IPS-20b (cell line): ENCODE measurements around the gene SCGB3A1.

Source experiments
- H3K27ac ChIP-seq: one replicate; pipeline ENCODE4 v1.5.1; 2013; ENCODE audit warnings: low read length
- H3K27me3 ChIP-seq: 2 replicates; pipeline ENCODE4 v1.6.1; 2013; ENCODE audit warnings: mild to moderate bottlenecking, low read length, inconsistent platforms; ENCODE audit not compliant: insufficient read depth
- H3K36me3 ChIP-seq: 2 replicates; pipeline ENCODE4 v1.6.1; 2013; ENCODE audit warnings: low read depth, mild to moderate bottlenecking, inconsistent platforms, low read length, moderate library complexity; ENCODE audit not compliant: insufficient read depth
- H3K4me1 ChIP-seq: 2 replicates; pipeline ENCODE4 v1.6.1; 2013; ENCODE audit warnings: mild to moderate bottlenecking, control low read depth, inconsistent platforms, low read length, moderate library complexity; ENCODE audit not compliant: insufficient read depth
- H3K4me3 ChIP-seq: 2 replicates; pipeline ENCODE4 v1.5.1; 2013; ENCODE audit warnings: mild to moderate bottlenecking, low read length, inconsistent platforms
- H3K9ac ChIP-seq: 2 replicates; pipeline ENCODE4 v1.6.1; 2013; ENCODE audit warnings: low read depth, mild to moderate bottlenecking, inconsistent platforms, low read length, moderate library complexity
- H3K9me3 ChIP-seq: 2 replicates; pipeline ENCODE4 v1.6.1; 2013; ENCODE audit warnings: mild to moderate bottlenecking, low read depth, low read length, inconsistent platforms; ENCODE audit not compliant: insufficient read depth

The SCGB3A1 gene

GRCh38 chr5:180593446-180594206 is 2.3 kb upstream of the SCGB3A1 start:
- Histone ChIP-seq H3K9ac (no peak overlapping the region), H3K4me3 (no peak overlapping the region), H3K27ac (no peak overlapping the region), H3K27me3 (peaks cover 56% of the 10 kb centered on the region), H3K9me3 (no peaks in the 10 kb centered on the region), H3K36me3 (no peaks in the 10 kb centered on the region), H3K4me1 (no peaks in the 10 kb centered on the region)

- Histone ChIP-seq H3K27me3 (peaks cover 70% of the 10 kb centered on the region), H3K4me3 (no peak overlapping the region), H3K36me3 (no peaks in the 10 kb centered on the region), H3K9ac (no peak overlapping the region), H3K9me3 (no peaks in the 10 kb centered on the region), H3K27ac (no peak overlapping the region), H3K4me1 (no peaks in the 10 kb centered on the region)
Observed at GRCh38 chr5:180592176-180592575, 877 bp upstream of the SCGB3A1 start.

GRCh38 chr5:180590543-180591310 is 572 bp downstream of the SCGB3A1 start:
- H3K9ac ChIP-seq = no peak overlapping the region
- H3K9me3 ChIP-seq = no peaks in the 10 kb centered on the region
- no peak overlapping the region for H3K27ac ChIP-seq
- H3K27me3 ChIP-seq = peaks cover 82% of the 10 kb centered on the region
- H3K36me3 ChIP-seq = no peaks in the 10 kb centered on the region
- peak overlapping the region; percentile 59 for H3K4me3 ChIP-seq
- H3K4me1 ChIP-seq = no peaks in the 10 kb centered on the region

GRCh38 chr5:180589771-180590542 is 1.3 kb downstream of the SCGB3A1 start:
- no peaks in the 10 kb centered on the region for H3K4me1 ChIP-seq
- no peak overlapping the region for H3K27ac ChIP-seq
- peak overlapping the region; percentile 59 for H3K4me3 ChIP-seq
- H3K27me3 ChIP-seq = peaks cover 85% of the 10 kb centered on the region
- no peaks in the 10 kb centered on the region for H3K36me3 ChIP-seq
- no peaks in the 10 kb centered on the region for H3K9me3 ChIP-seq
- H3K9ac ChIP-seq = no peak overlapping the region

GRCh38 chr5:180586870-180587269 is 4.4 kb downstream of the SCGB3A1 start:
- Histone ChIP-seq H3K27ac (no peak overlapping the region), H3K36me3 (no peaks in the 10 kb centered on the region), H3K9ac (no peak overlapping the region), H3K9me3 (no peaks in the 10 kb centered on the region), H3K27me3 (peaks cover 62% of the 10 kb centered on the region), H3K4me3 (no peak overlapping the region), H3K4me1 (no peaks in the 10 kb centered on the region)

- no peak overlapping the region for H3K4me3 ChIP-seq
- no peaks in the 10 kb centered on the region for H3K9me3 ChIP-seq
- no peak overlapping the region for H3K27ac ChIP-seq
- peaks cover 55% of the 10 kb centered on the region for H3K27me3 ChIP-seq
- no peaks in the 10 kb centered on the region for H3K4me1 ChIP-seq
- no peak overlapping the region for H3K9ac ChIP-seq
- H3K36me3 ChIP-seq = no peaks in the 10 kb centered on the region
Observed at GRCh38 chr5:180586204-180586603, 5.1 kb downstream of the SCGB3A1 start.

GRCh38 chr5:180583738-180584137 is 7.6 kb downstream of the SCGB3A1 start:
- no peaks in the 10 kb centered on the region for H3K9me3 ChIP-seq
- no peak overlapping the region for H3K4me3 ChIP-seq
- no peaks in the 10 kb centered on the region for H3K4me1 ChIP-seq
- H3K27me3 ChIP-seq = peaks cover 30% of the 10 kb centered on the region
- no peaks in the 10 kb centered on the region for H3K36me3 ChIP-seq
- H3K9ac ChIP-seq = no peak overlapping the region
- H3K27ac ChIP-seq = no peak overlapping the region

- Histone ChIP-seq H3K36me3 (peaks cover 29% of the 10 kb centered on the region), H3K27me3 (0 out of 2 replicates have a peak, but pooled peaks cover 2% of the 10 kb centered on the region), H3K4me1 (no peaks in the 10 kb centered on the region), H3K27ac (no peak overlapping the region), H3K9ac (no peak overlapping the region), H3K4me3 (no peak overlapping the region), H3K9me3 (no peaks in the 10 kb centered on the region)
Observed at GRCh38 chr5:180580681-180581080, 10.6 kb downstream of the SCGB3A1 start.

- peaks cover 80% of the 10 kb centered on the region for H3K36me3 ChIP-seq
- no peaks in the 10 kb centered on the region for H3K4me1 ChIP-seq
- no peak overlapping the region for H3K9ac ChIP-seq
- H3K27ac ChIP-seq = no peak overlapping the region
- H3K27me3 ChIP-seq = no peaks in the 10 kb centered on the region
- H3K4me3 ChIP-seq = no peak overlapping the region
- no peaks in the 10 kb centered on the region for H3K9me3 ChIP-seq
Observed at GRCh38 chr5:180575571-180575970, 15.7 kb downstream of the SCGB3A1 start.

- no peaks in the 10 kb centered on the region for H3K27me3 ChIP-seq
- peaks cover 96% of the 10 kb centered on the region for H3K36me3 ChIP-seq
- no peak overlapping the region for H3K9ac ChIP-seq
- no peak overlapping the region for H3K27ac ChIP-seq
- H3K9me3 ChIP-seq = no peaks in the 10 kb centered on the region
- no peaks in the 10 kb centered on the region for H3K4me1 ChIP-seq
- H3K4me3 ChIP-seq = no peak overlapping the region
Observed at GRCh38 chr5:180568914-180569313, 22.4 kb downstream of the SCGB3A1 start.

- H3K27me3 ChIP-seq = no peaks in the 10 kb centered on the region
- no peaks in the 10 kb centered on the region for H3K4me1 ChIP-seq
- H3K27ac ChIP-seq = no peak overlapping the region
- no peak overlapping the region for H3K9ac ChIP-seq
- H3K36me3 ChIP-seq = peaks cover 71% of the 10 kb centered on the region
- no peak overlapping the region for H3K4me3 ChIP-seq
- no peaks in the 10 kb centered on the region for H3K9me3 ChIP-seq
Observed at GRCh38 chr5:180563994-180564393, 27.3 kb downstream of the SCGB3A1 start.
